ENCODE results near the gene IFNGR2. TPM values are rescaled to one million over a fixed set of nuclear protein-coding genes. Genes with fewer than 3 reads are reported as not detected.

Gene IFNGR2
- total RNA-seq (1 to 10 TPM; 2.3 to 3.1 TPM), polyA plus RNA-seq (3.1 TPM)

GRCh38 chr21:33403128-33403785 lies at the start of gene IFNGR2:
Gene IFNGR2 (plus strand): TSS chr21:33403413. CDS start chr21:33403544, 131 bp downstream.
- peaks cover 0 to 2% (median 0%) of the 10 kb centered on the region in 5 donors for H3K9me3 Mint-ChIP-seq
- H3K9me3 ChIP-seq (ENCODE audit: low read length), result no peaks in the 10 kb centered on the region
- peak within 1 kb of the TSS in 4 of 8 donors; percentile 35 to 90 (median 71) for H3K27ac Mint-ChIP-seq
- peaks cover 29% of the 10 kb centered on the region for H3K4me1 ChIP-seq (ENCODE audit: insufficient read depth, low read length)
- H3K27me3 ChIP-seq (ENCODE audit: insufficient read depth, low read length, poor library complexity, severe bottlenecking), result no peaks in the 10 kb centered on the region
- CTCF ChIA-PET, result no interaction called here
- DNase-seq, result peak in 4 of 5 donors; percentile 18 to 57 (median 43)
- peaks cover 0 to 3% (median 0%) of the 10 kb centered on the region in 3 donors for H3K36me3 Mint-ChIP-seq
- H3K4me1 Mint-ChIP-seq, result peaks cover 19 to 43% (median 31%) of the 10 kb centered on the region in 3 donors
- POLR2A ChIA-PET, result interaction anchor here (2.1 kb wide), 1 partner anchor 41 kb away, joined by 6 read pairs; no protein-coding TSS in a partner anchor
- H3K27me3 Mint-ChIP-seq, result peaks cover 24 to 31% of the 10 kb centered on the region in 2 donors
- peak within 1 kb of the TSS; percentile 61 for H3K4me3 ChIP-seq (ENCODE audit: low read length)
- peak within 1 kb of the TSS; percentile 69 to 92 (median 86) for H3K4me3 Mint-ChIP-seq
- H3K27ac ChIP-seq (ENCODE audit: low read depth, low read length), result peak within 1 kb of the TSS; percentile 73
- H3K36me3 ChIP-seq (ENCODE audit: insufficient read depth, low read length), result no peaks in the 10 kb centered on the region

GRCh38 chr21:33355355-33355754 lies 47.9 kb upstream of the IFNGR2 start:
- H3K27ac Mint-ChIP-seq, result peak overlapping the region in 4 of 8 donors; percentile 11 to 70 (median 42)
- Histone ChIP-seq H3K27ac (ENCODE audit: low read depth, low read length) (no peak overlapping the region), H3K4me3 (ENCODE audit: low read length) (no peak overlapping the region), H3K27me3 (ENCODE audit: insufficient read depth, low read length, poor library complexity, severe bottlenecking) (no peaks in the 10 kb centered on the region), H3K36me3 (ENCODE audit: insufficient read depth, low read length) (peaks cover 10% of the 10 kb centered on the region), H3K9me3 (ENCODE audit: low read length) (no peaks in the 10 kb centered on the region), H3K4me1 (ENCODE audit: insufficient read depth, low read length) (peaks cover 7% of the 10 kb centered on the region)
- no peaks in the 10 kb centered on the region for H3K9me3 Mint-ChIP-seq
- DNase-seq, result no peak
- CTCF ChIA-PET, result interaction anchor here (1.2 kb wide), 1 partner anchor 31 kb away, joined by 4 read pairs; the partner anchor contains the start of gene IFNAR1
- POLR2A ChIA-PET, result interaction anchor here (0.6 to 1.0 kb wide), 2 partner anchors 9 to 249 kb away, joined by 3 to 6 read pairs; no protein-coding TSS in a partner anchor
- peaks cover 7 to 18% (median 10%) of the 10 kb centered on the region in 3 donors for H3K4me1 Mint-ChIP-seq
- H3K36me3 Mint-ChIP-seq, result peaks cover 0 to 62% (median 11%) of the 10 kb centered on the region in 3 donors
- no peak overlapping the region for H3K4me3 Mint-ChIP-seq
- no peaks in the 10 kb centered on the region for H3K27me3 Mint-ChIP-seq

GRCh38 chr21:33355996-33356395 lies 47.2 kb upstream of the IFNGR2 start:
- ChIA-PET CTCF (interaction anchor here (1.2 kb wide), 1 partner anchor 31 kb away, joined by 4 read pairs; the partner anchor contains the start of gene IFNAR1), POLR2A (interaction anchor here (0.6 kb wide), 1 partner anchor 248 kb away, joined by 6 read pairs; no protein-coding TSS in a partner anchor)
- Histone ChIP-seq H3K9me3 (ENCODE audit: low read length) (no peaks in the 10 kb centered on the region), H3K27me3 (ENCODE audit: insufficient read depth, low read length, poor library complexity, severe bottlenecking) (no peaks in the 10 kb centered on the region), H3K4me3 (ENCODE audit: low read length) (no peak overlapping the region), H3K4me1 (ENCODE audit: insufficient read depth, low read length) (peaks cover 4% of the 10 kb centered on the region), H3K27ac (ENCODE audit: low read depth, low read length) (no peak overlapping the region), H3K36me3 (ENCODE audit: insufficient read depth, low read length) (peaks cover 10% of the 10 kb centered on the region)
- H3K27me3 Mint-ChIP-seq, result no peaks in the 10 kb centered on the region
- H3K36me3 Mint-ChIP-seq, result peaks cover 0 to 56% (median 11%) of the 10 kb centered on the region in 3 donors
- H3K4me3 Mint-ChIP-seq, result no peak overlapping the region
- peaks cover 7 to 18% (median 12%) of the 10 kb centered on the region in 3 donors for H3K4me1 Mint-ChIP-seq
- DNase-seq, result no peak
- H3K9me3 Mint-ChIP-seq, result no peaks in the 10 kb centered on the region
- peak overlapping the region in 2 of 8 donors; percentile 21 to 30 for H3K27ac Mint-ChIP-seq

GRCh38 chr21:33357177-33357576 lies 46.0 kb upstream of the IFNGR2 start:
- CTCF ChIA-PET, result no interaction called here
- POLR2A ChIA-PET, result no interaction called here
- Histone ChIP-seq H3K36me3 (ENCODE audit: insufficient read depth, low read length) (peaks cover 7% of the 10 kb centered on the region), H3K27ac (ENCODE audit: low read depth, low read length) (no peak overlapping the region), H3K4me3 (ENCODE audit: low read length) (no peak overlapping the region), H3K9me3 (ENCODE audit: low read length) (no peaks in the 10 kb centered on the region), H3K4me1 (ENCODE audit: insufficient read depth, low read length) (peaks cover 13% of the 10 kb centered on the region), H3K27me3 (ENCODE audit: insufficient read depth, low read length, poor library complexity, severe bottlenecking) (no peaks in the 10 kb centered on the region)
- H3K27me3 Mint-ChIP-seq, result no peaks in the 10 kb centered on the region
- no peaks in the 10 kb centered on the region for H3K9me3 Mint-ChIP-seq
- peaks cover 14 to 27% (median 21%) of the 10 kb centered on the region in 3 donors for H3K4me1 Mint-ChIP-seq
- peak overlapping the region in 2 of 8 donors; percentile 24 to 26 for H3K27ac Mint-ChIP-seq
- peaks cover 0 to 47% (median 11%) of the 10 kb centered on the region in 3 donors for H3K36me3 Mint-ChIP-seq
- no peak overlapping the region for H3K4me3 Mint-ChIP-seq
- DNase-seq, result no peak

- DNase-seq, result no peak
- Histone ChIP-seq H3K36me3 (ENCODE audit: insufficient read depth, low read length) (peaks cover 5% of the 10 kb centered on the region), H3K27me3 (ENCODE audit: insufficient read depth, low read length, poor library complexity, severe bottlenecking) (no peaks in the 10 kb centered on the region), H3K27ac (ENCODE audit: low read depth, low read length) (no peak overlapping the region), H3K4me1 (ENCODE audit: insufficient read depth, low read length) (peaks cover 21% of the 10 kb centered on the region), H3K4me3 (ENCODE audit: low read length) (no peak overlapping the region), H3K9me3 (ENCODE audit: low read length) (no peaks in the 10 kb centered on the region)
- H3K4me1 Mint-ChIP-seq, result peaks cover 17 to 32% (median 28%) of the 10 kb centered on the region in 3 donors
- H3K27me3 Mint-ChIP-seq, result peaks cover 0 to 2% of the 10 kb centered on the region in 2 donors
- H3K4me3 Mint-ChIP-seq, result no peak overlapping the region
- peak overlapping the region in 1 of 8 donors; percentile 35 for H3K27ac Mint-ChIP-seq
- ChIA-PET CTCF (interaction anchor here (0.8 to 3.3 kb wide), 3 partner anchors 8 to 93 kb away, joined by 4 to 34 read pairs (median 5); partner anchors contain the start of gene IL10RB), POLR2A (no interaction called here)
- H3K9me3 Mint-ChIP-seq, result no peaks in the 10 kb centered on the region
- H3K36me3 Mint-ChIP-seq, result peaks cover 0 to 33% (median 9%) of the 10 kb centered on the region in 3 donors
Measured at GRCh38 chr21:33359446-33359845, 43.8 kb upstream of the IFNGR2 start.

GRCh38 chr21:33360281-33360680 lies 42.9 kb upstream of the IFNGR2 start:
- Histone ChIP-seq H3K36me3 (ENCODE audit: insufficient read depth, low read length) (no peaks in the 10 kb centered on the region), H3K27me3 (ENCODE audit: insufficient read depth, low read length, poor library complexity, severe bottlenecking) (no peaks in the 10 kb centered on the region), H3K4me1 (ENCODE audit: insufficient read depth, low read length) (peaks cover 21% of the 10 kb centered on the region), H3K27ac (ENCODE audit: low read depth, low read length) (no peak overlapping the region), H3K9me3 (ENCODE audit: low read length) (no peaks in the 10 kb centered on the region), H3K4me3 (ENCODE audit: low read length) (no peak overlapping the region)
- Mint-ChIP-seq H3K4me3 (peak overlapping the region in 1 of 7 donors; percentile 19), H3K9me3 (no peaks in the 10 kb centered on the region), H3K27me3 (peaks cover 0 to 2% of the 10 kb centered on the region in 2 donors), H3K27ac (peak overlapping the region in 1 of 8 donors; percentile 35), H3K36me3 (peaks cover 0 to 27% (median 7%) of the 10 kb centered on the region in 3 donors), H3K4me1 (peaks cover 16 to 26% (median 23%) of the 10 kb centered on the region in 3 donors)
- DNase-seq, result no peak
- ChIA-PET POLR2A (interaction anchor here (0.6 to 2.5 kb wide), 3 partner anchors 21 to 35 kb away, joined by 3 to 37 read pairs (median 37); partner anchors contain the start of gene IFNAR1), CTCF (interaction anchor here (0.8 to 3.3 kb wide), 14 partner anchors 9 to 165 kb away, joined by 3 to 34 read pairs (median 6); partner anchors contain the start of genes IFNAR1 and IL10RB)

- Mint-ChIP-seq H3K4me1 (peaks cover 16 to 24% (median 21%) of the 10 kb centered on the region in 3 donors), H3K36me3 (peaks cover under 1 to 21% (median 6%) of the 10 kb centered on the region in 3 donors), H3K27ac (peak overlapping the region; percentile 64 to 99 (median 90)), H3K9me3 (peaks cover 0 to 1% (median 0%) of the 10 kb centered on the region in 5 donors), H3K27me3 (peaks cover 0 to 3% of the 10 kb centered on the region in 2 donors), H3K4me3 (peak overlapping the region; percentile 84 to 92 (median 87))
- peak; percentile 73 to 84 (median 79) for DNase-seq
- Histone ChIP-seq H3K27ac (ENCODE audit: low read depth, low read length) (peak overlapping the region; percentile 62), H3K4me1 (ENCODE audit: insufficient read depth, low read length) (peaks cover 21% of the 10 kb centered on the region), H3K36me3 (ENCODE audit: insufficient read depth, low read length) (no peaks in the 10 kb centered on the region), H3K27me3 (ENCODE audit: insufficient read depth, low read length, poor library complexity, severe bottlenecking) (no peaks in the 10 kb centered on the region), H3K9me3 (ENCODE audit: low read length) (no peaks in the 10 kb centered on the region), H3K4me3 (ENCODE audit: low read length) (peak overlapping the region; percentile 76)
- ChIA-PET POLR2A (interaction anchor here (0.6 to 2.5 kb wide), 18 partner anchors 10 to 597 kb away, joined by 3 to 37 read pairs (median 6); partner anchors contain the start of genes DNAJC28, IFNAR1, IFNGR2 and TMEM50B), CTCF (interaction anchor here (0.6 to 3.3 kb wide), 48 partner anchors 8 to 529 kb away, joined by 3 to 34 read pairs (median 4); partner anchors contain the start of genes DNAJC28, IFNAR1 and TMEM50B)
Measured at GRCh38 chr21:33360881-33361602, 42.2 kb upstream of the IFNGR2 start.
